Activated T-helper 1 cell treated with Interleukin-2 at 50 U/mL for 16 hours (primary cell): ENCODE data around the gene CHADL.

Experiments
- DNase-seq: peaks from one replicate; pipeline ENCODE4 v3.0.0-alpha.2; 2020; ENCODE audit warnings: low read depth

The CHADL gene

DNA sequence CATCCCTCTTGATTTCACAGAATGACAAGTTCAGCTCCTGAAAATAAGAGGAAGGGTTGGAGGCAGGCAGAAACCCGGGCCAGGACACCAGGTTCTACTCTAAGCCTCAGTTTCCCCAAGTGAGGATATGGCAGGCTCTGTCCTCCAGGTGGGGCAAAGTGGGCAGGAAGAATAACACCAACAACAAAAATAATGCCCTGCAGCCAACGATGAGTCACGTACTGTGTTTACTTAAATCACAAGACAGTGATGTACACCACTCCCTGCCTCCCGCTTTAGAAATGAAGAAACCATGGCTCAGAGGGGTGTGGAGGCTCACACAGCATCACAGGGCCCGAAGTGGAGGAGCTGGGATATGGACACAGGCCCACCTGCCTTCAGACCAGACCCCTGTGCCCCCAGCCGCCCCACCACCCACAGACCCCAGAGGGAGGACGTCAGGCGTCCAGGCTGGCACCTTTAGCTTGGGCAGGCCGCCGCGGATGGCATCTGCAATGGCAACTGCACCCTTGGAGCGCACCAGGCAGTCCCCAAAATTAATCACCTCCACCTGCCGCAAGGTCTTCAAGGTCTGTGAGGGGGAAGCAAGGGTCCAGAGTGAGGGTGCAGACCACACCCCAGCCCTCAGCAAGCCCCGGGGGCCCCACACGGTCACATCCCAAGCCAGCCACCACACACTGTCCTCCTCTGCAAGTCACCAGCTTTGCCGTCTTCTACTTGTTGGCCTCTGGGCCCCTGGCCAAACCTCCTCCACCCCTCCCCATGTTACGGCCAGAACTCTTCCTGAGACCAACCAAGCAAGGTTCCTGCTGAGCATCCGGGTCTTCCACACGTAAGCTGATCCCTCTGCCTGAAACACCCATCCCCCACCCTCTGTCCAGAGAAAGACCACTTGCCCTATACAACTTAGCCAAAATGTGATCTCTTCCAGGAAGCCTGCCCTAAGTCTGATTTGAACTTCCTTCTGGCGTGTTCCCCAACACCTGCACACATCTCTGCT lies 15.8 kb upstream of the CHADL start:
- DNase-seq, result no peak

DNA sequence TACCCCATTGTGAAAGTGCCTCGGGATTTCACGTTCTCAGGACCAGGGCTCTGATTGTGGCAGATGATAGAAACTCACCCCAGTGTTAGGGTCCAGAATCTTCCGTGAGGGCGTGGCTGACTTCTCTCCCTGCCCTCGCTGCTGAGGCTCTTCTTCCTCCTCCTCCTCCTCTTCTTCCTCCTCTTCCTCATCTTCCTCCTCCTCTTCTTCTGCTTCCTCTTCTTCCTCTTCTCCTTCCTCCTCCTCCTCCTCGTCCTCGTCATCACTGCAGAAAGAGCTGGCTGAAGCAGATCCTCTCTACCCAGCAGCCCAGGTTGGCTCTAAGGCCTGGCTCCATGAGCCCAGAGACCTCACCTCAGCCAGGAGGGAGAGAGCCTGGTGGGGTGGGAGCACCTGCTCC lies 13.5 kb upstream of the CHADL start:
- no peak for DNase-seq

GRCh38 chr22:41252365-41252764 lies 11.6 kb upstream of the CHADL start:
- DNase-seq, result no peak

GRCh38 chr22:41250127-41250526 lies 9.4 kb upstream of the CHADL start:
- no peak for DNase-seq

GRCh38 chr22:41249442-41249841 lies 8.7 kb upstream of the CHADL start:
- DNase-seq, result no peak

- no peak for DNase-seq
These were observed 8.0 kb upstream of the CHADL start for GRCh38 chr22:41248758-41249157.

DNA sequence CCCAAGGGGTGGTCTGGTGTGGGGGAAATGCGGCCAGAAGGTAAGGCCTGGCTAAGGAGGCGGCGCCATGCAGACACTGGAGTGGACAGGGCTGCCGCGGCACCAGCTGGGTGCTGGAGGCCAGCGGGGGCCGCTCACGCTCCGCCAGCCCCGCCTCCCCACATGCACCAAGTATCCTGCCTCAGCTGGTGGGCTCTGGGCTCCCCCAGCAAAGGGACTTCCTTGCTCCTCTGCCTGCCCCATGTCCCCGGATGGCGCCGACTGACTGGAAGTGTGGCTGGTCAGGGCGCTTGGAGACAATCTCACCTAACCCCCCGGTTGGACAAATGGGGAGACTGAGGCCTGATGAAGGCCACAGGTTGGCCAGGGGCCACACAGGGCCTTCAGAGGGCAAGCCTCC lies 7.6 kb upstream of the CHADL start:
- DNase-seq, result no peak

DNA sequence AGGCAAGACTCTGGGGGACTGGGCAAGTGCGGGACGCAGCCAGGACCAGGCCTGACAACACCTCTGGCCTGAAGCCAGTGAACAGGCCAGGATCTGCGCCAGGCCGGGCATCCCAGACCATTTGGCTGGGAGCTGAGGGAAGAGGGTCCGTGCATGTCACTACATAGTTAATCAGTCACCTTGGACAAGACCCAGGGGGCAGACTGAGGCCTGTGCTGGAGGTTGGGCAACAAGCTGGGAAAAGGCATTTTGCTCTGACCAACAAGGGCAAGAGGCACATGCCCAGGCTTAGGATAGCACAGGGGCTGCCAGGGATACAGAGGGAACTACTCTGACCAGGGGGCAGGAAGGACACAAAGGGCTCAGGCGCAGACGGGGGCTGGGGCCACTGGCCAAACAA lies 7.0 kb upstream of the CHADL start:
- no peak for DNase-seq

DNA sequence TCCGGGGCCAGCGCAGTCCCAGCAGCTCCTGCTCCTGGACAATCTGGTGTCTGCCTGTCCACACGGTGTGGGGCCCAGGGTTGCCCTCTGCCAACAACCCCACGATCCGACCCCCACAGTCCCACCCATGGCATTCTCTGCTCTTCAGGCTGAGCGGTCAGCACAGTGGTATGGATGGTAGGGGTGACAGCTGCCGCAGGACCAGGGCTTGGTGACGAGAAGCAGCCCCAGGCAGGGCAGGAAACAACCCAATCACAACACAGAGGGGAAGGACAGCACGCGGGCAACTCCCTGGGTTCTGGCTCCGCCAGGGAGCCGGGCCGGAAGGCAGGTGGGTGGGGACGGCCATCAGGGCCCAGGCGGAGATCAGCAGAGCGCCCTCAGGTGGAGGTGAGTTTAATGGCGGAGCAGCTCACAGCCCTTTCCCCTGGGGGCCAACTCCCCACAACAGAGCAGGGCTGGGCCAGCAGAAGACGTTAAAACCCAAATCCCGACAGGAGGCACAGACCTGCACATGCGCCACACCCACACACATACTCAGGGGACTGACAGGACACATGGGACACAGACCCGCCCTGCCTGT lies 5.3 kb upstream of the CHADL start:
- DNase-seq, result no peak

DNA sequence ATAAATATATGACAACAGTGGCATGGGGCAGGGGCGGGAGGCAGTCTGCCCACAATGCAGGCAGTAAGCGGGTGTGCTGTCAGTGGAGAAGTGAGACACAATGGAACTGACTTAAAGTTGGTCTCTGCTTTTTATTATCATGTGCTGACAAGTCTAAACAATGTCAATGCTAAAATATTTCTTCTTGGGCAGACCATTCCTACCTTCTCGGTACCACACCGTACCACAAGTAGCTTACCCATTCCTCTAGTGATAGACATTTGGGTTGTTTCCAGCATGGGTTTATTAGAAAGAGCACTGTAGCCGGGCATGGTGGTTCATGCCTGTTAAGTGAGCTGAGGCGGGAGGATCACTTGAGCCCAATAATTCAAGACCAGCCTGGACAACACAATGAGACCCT lies 2.6 kb upstream of the CHADL start:
- no peak for DNase-seq

DNA sequence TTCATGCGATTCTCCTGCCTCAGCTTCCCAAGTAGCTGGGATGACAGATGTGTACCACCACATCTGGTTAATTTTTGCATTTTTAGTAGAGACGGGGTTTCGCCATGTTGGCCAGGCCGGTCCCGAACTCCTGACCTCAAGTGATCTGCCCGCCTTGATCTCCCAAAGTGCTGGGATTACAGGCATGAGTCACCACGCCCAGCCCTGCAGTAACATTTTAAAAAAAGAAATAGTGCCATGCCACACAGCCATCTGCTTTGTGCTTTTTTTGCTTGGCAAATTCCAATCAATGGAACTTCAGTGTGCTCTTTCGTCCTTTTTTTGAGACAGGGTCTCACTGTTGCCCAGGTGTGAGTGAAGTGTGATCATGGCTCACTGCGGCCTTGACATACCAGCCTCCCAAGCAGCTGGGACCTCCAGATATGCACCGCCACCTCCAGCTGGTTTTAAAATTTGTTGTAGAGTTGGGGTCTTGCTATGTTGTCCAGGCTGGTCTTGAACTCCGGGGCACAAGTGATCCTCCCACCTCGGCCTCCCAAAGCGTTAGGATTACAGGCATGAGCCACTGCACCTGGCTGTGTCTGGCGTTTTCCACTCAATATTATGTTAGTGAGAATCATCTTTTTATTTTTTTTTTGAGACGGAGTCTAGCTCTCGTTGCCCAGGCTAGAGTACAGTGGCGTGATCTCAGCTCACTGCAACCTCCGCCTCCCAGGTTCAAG lies 1.8 kb upstream of the CHADL start:
- DNase-seq, result no peak

GRCh38 chr22:41241133-41241676 lies 474 bp upstream of the CHADL start:
- DNase-seq, result no peak

DNA sequence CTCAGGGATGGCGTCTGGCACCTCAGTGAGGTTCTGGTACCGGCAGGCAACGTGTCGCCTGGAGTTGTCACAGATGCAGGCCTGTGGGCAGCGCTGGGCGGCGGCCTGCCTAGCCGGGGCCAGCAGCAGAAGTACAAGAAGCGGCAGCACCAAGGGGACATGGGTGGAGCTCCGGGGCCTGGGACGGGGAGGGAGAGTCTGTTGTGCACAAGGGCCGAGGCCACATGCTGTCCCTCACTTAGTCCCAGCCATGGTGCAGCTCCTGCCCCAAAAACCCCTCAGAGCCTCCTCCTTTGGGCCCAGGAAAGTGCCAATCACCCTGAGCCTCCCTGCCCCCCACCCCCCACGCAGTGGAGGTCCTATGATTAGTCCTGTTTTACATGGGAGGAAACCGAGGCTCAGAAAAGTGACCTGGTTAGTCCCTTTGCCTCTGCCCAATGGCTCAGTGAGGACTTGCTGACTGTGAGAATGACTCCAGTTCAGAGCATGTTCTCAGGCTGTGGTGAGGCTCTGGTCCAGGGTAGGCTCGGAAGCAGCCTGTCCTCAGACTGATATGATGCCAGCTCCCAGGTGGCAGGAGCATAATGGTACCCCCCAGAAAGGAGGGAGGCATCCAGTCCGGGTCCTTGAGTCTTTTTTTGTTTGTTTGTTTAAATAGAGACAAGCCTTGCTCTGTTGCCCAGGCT lies 1.1 kb downstream of the CHADL start:
- DNase-seq, result no peak

DNA sequence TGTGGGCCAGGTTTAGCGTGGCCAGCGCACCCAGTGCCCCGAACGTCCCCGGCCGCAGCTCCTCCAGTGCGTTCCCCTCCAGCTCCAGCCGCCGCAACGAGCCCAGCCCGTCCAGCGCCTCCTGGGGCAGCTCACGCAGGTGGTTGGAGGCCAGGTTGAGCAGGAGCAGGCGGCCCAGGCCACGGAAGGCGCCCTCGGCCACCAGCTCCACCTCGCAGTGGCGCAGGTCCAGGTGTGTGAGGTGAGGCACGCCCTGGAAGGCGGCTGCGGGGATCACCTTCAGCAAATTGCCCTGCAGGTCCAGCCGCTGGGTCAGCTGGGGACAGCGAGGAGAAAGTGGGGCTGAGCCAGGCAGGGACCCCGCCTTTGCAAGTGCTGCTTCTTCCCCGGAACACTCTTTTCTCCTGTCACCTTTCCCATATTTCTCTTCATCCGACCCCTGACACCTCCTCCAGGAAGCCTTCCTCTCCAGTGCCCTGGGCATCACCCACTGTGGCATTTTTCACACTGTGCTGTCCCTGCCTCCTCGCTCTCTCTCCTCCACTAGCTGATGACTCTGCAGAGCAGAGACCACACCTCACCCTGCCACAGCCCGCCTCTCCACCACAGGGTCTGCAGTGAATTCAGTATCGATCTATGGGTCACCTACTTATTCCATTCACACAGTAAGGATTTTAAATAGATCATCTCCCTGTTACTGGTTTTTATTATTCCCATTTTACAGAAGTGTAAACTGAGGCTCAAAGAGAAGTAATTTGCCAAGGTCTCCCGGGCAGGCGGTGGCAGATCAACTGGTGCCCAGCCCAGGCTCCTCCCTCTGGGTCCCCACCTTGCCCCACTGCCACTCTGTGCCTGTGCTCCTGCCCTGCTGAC lies 1.9 kb downstream of the CHADL start:
- no peak for DNase-seq

- peak; percentile 74 for DNase-seq
These were observed 2.8 kb downstream of the CHADL start for GRCh38 chr22:41237707-41238569.

GRCh38 chr22:41237036-41237706 lies 3.6 kb downstream of the CHADL start:
- no peak for DNase-seq

- DNase-seq, result no peak
These were observed 5.7 kb downstream of the CHADL start for GRCh38 chr22:41234815-41235695.

- no peak for DNase-seq
These were observed 9.4 kb downstream of the CHADL start for GRCh38 chr22:41231369-41231768.
